Measurements from ENCODE around the gene VPS13D.
"Not testable (repeated sequence)": the region's sequence is repeated elsewhere in the genome, so short reads cannot be mapped to it uniquely, and the experiment has no call there.

The VPS13D gene

GRCh38 chr1:12530462-12531178, 300.8 kb downstream of the VPS13D start:
- DNase-seq (ENCODE audit: low read depth in 3 of 3, low spot score in 1 of 3) = no peak

DNA sequence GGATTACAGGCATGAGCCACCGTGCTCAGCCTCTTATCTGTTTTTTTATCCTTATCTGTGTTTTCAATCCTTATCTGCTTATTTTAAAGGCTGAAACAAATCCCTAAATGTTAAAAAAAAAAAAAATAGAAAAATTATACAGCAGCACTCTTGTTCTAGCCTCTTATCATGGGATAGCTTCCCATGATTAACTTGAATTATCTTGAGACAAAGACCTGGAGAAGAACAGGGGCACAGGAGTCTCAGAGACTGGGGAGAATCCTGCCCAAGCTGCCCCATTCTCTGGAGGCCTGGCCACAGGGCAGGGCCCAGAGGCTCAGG, 301.3 kb downstream of the VPS13D start:
- no peak for DNase-seq (ENCODE audit: low read depth in 3 of 3, low spot score in 1 of 3)

GRCh38 chr1:12532405-12533315, 302.8 kb downstream of the VPS13D start:
- no peak for DNase-seq (ENCODE audit: low read depth in 3 of 3, low spot score in 1 of 3)

DNA sequence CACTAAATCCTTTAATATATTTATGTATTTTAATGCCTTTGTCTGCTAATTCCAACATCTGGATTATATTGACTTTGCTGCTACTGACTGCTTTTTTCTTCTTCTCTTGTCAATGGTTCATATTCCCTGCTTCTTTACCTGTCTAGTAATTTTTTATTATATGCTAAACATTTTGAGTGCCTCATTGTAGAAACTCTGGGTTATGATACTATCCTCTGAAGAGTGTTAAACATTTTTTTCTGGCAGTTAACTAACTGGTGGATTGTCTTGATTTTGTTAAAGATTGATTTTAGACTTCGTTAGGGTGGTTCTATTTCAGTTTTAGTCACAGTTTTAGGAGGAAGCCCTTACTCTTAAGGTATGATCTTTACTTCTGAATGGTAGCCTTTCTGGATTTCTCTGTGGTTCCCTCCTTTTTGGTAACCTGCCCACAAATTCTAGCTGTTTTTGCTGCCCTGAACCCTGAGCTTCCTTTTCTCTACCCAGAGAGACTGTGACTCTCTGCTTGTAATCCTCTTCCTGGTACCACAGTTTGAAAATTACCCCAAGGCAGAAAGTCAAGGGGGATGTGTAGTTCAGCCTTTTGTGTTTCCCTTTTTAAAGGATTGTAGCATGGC, 306.3 kb downstream of the VPS13D start:
- DNase-seq (ENCODE audit: low read depth in 3 of 3, low spot score in 1 of 3) = no peak

DNA sequence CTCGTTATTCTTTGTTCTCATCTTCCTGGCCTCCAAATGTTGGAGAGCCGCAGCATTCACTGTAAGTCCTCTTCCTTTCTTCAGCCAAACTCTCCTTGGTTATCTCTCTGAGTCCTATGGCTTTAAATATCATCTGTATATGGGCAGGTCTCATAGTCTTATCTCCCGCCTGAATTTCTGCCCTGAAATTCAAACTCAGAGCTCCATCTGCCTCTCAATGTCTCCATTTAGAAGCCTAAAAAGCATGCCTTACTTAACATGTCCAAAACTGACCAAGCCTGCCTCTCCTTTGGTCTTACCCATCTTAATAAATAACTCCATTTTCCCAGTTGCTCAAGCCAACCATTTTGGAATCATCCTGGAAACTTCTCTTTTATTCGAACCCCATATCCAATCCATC, 307.5 kb downstream of the VPS13D start:
- DNase-seq (ENCODE audit: low read depth in 3 of 3, low spot score in 1 of 3) = no peak

GRCh38 chr1:12537906-12538461, 308.2 kb downstream of the VPS13D start:
- DNase-seq (ENCODE audit: low read depth in 3 of 3, low spot score in 1 of 3) = no peak

GRCh38 chr1:12538536-12538935, 308.7 kb downstream of the VPS13D start:
- DNase-seq (ENCODE audit: low read depth in 3 of 3, low spot score in 1 of 3) = not testable (repeated sequence)

DNA sequence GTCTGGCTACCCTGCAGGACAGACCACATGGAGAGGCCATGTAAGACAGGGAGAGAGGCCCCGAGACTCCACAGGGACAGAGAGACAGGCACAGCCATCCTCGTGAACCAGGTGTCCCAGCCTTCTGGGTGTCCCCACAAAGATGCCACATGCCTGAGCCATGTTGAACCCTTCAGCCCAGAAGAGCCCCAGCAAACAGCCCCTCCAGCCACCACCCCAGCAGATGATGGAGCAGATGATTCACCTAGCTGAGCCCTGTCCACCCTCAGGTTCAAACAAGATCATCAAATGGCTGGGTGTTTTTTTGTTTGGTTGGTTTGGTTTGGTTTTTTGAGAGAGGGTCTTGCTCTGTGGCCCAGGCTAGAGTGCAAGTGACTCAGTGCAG, 309.5 kb downstream of the VPS13D start:
- no peak for DNase-seq (ENCODE audit: low read depth in 3 of 3, low spot score in 1 of 3)

DNA sequence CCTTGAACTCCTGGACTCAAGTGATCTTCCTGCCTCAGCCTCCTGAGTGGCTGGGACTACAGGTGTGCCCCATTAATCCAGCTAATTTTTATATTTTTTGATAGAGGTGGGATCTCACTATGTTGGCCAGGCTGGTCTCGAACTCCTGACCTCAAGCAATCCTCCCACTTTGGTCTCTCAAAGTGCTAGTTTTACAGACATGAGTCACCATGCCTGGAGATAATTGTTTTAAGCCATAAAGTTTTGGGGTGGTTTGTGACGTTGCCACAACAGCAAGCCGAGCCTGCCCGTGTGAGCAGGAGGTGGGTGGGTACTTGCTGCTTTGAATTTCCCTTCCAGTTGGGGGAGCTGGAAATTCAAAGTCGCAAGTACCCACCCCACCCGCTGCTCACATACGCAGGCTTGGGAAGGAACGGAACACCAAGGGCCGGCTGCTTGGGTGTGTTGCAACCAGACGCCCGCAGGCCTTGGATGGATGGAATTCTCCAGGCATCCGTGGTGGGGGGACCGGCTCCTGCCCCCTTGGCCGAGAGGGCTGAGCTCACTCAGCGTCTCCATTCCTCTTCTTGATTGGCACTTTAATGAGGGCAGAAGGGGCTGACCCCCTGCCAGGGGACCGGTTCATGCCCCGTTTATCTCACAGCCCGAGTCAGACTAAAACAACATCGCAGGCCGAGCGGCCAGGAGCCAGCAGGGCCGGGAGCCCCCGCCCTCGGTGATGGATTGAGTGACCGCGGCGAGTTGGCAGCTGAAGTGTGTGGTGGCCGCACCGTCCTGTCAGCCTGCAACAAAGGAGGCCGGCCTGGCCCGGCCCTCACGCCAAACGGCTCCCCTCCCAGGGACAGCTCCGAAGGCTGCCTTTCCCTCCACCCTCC, 310.1 kb downstream of the VPS13D start:
- no peak for DNase-seq (ENCODE audit: low read depth in 3 of 3, low spot score in 1 of 3)

DNA sequence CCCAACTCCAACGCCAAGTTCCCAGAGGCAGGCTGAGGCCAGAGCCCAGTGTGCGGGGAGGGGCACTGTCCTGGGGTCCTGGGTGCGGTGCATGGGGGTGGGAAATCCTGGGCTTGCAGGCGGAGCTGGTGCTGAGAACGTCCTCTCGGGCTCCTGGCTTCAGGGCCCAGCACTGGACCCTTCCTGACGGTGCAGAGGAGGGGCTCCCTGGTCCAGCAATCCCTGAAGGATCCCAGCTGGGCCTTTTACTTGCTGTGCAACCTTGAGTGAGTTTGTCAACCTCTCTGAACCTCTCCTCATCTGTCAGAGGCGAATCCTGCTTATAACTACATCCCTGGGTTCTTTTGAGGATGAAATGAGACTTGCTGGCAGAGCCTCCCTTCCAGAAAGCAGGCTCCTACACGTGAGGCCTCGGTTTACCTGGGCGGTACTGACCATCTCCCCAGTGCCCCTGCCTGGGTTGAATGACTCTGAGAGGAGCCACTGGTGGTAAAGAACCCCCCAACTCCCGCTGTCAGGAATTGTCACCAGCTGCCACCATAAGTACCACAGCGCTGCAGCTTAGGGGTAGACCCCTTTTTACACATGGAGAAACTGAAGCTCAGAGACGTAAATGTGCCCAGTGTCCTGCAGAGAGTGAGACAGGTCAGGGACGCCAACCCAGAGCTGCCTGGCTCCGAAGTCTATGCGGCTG, 310.9 kb downstream of the VPS13D start:
- no peak for DNase-seq (ENCODE audit: low read depth in 3 of 3, low spot score in 1 of 3)

- no peak for DNase-seq (ENCODE audit: low read depth in 3 of 3, low spot score in 1 of 3)
These were observed 311.7 kb downstream of the VPS13D start for GRCh38 chr1:12541274-12542137.

DNA sequence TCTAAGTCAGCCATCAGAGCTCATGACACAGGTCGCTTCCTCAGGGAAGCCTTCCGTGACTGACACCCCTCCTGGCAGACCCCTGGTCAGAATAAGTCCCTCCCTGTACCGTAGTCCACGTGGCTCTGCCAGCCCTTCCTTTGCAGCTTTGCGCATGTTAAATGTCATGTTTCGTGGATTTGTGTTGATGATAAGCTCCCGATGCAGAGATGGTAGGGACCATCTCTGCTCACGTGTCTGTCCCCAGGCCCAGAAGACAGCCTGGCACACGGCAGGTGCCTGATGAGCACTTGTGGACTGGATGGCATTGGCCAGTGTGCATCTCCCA, 312.3 kb downstream of the VPS13D start:
- no peak for DNase-seq (ENCODE audit: low read depth in 3 of 3, low spot score in 1 of 3)

DNA sequence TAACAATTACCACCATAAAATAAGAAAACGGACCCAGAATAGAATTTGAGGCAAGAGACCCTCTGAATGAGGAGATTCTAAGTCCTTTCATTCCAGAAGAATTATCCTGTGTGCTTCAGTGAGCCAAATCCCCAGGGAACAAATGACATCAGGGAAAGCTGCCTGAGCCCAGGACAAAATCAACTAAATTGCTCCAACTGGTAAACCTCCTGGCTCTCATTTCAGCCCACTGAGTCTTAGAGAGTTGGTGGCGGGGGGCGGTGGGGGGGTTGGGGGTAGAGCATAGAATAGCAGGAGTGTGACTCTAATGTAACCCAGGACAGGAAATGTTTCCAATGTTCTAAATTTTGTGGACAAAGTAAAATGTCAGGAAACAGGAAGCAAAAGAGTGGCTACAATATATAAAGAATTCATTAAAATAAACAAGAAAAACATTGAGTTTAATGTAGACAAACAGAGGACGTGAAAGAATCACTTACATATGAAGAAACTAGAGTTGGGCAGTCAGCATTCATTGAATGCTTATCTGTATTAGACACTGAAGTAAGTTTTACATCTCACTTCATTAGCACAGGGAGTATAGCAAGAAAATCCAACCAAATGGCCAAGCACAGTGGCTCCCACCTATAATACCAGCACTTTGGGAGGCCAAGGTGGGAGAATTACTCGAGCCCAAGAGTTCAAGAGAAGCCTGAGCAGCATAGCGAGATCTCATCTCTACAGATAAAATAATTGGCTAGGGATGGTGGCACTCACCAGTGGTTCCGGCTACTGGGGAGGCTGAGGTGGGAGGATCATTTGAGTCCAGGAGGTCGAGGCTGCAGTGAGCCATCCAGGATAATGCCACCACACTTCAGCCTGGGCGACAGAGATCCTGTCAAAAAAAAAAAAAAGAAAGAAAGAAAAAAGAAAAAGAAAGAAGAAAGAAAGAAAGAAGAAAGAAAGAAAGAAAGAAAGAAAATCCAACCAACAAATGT, 313.1 kb downstream of the VPS13D start:
- no peak for DNase-seq (ENCODE audit: low read depth in 3 of 3, low spot score in 1 of 3)

DNA sequence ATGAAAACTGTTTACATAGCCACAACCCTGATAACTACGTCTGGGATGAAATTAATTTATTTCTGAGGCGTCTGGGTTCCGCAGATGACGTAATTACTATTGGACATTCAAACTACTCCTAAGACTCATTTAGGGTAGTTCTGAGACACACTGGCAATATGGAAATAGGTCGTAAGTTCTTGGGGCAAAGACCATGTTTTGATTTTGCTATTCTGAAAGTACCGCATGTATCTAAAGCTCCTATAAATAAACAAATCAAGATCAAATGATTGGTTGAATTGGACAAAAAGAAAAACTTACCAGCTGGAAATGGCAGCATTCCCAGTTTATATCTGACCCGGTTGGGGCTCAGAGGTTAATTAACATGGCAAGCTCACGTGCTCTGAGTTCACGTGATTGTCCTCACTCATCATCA, 313.9 kb downstream of the VPS13D start:
- DNase-seq (ENCODE audit: low read depth in 3 of 3, low spot score in 1 of 3) = no peak

DNA sequence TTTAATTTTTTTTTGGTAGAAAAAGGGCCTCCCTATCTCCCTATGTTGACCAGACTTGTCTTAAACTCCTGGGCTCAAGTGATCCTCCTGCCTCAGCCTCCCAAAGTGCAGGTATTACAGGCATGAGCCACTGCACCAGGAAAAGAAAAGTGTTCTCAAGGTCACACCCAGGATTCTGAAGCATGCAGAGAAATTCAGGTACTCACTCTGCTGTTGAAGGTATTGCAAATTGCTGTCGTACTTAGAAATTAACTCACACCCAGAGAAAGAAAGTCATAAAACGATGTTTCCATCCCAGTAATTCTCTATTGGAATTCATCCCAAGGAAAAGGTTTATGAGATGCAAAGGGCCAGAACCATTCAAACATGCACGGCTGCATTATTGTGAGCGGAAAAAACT, 314.5 kb downstream of the VPS13D start:
- DNase-seq (ENCODE audit: low read depth in 3 of 3, low spot score in 1 of 3) = no peak

- no peak for DNase-seq (ENCODE audit: low read depth in 3 of 3, low spot score in 1 of 3)
These were observed 315.2 kb downstream of the VPS13D start for GRCh38 chr1:12544992-12545391.

DNA sequence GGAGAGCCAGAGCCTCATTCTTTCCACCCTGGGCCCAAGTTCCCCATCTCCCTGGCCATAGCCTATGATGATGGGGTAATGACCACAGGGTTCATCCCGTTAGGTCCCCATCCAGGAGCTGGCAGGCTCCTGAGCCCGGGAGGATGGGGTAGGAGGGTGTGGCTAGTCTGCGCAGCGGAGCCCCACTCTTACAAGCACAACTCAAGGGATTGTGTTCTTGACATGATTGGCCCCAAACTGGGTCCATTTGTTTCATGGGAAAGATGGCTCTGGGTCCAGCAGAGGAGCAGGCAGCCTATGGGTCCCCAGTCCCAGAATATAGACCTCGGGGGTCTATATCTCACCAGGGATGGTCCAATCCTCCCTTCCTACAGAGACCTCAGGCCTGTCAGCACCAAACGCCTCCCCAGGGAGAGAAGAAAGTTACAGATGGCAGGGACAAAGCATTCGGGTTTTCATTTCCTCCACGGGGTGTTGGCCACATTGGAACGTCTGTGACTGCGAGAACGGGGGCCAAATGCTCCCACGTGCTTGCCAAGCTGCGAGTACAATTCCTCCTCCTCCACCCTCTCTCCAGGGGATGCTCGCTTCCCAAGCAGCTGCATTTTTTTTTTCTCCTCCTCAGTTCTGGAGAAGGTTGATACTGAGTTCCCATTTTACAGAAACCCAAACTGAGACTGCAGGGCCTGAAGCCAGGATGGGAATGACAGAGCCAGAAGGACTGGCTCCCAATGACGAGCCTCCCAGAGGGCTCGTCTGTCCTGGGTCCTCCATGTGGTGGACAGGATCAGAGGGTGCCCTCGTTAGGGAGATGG, 317.1 kb downstream of the VPS13D start:
- DNase-seq (ENCODE audit: low read depth in 3 of 3, low spot score in 1 of 3) = no peak
